ENCODE measurements around the gene HTR6.

DNA sequence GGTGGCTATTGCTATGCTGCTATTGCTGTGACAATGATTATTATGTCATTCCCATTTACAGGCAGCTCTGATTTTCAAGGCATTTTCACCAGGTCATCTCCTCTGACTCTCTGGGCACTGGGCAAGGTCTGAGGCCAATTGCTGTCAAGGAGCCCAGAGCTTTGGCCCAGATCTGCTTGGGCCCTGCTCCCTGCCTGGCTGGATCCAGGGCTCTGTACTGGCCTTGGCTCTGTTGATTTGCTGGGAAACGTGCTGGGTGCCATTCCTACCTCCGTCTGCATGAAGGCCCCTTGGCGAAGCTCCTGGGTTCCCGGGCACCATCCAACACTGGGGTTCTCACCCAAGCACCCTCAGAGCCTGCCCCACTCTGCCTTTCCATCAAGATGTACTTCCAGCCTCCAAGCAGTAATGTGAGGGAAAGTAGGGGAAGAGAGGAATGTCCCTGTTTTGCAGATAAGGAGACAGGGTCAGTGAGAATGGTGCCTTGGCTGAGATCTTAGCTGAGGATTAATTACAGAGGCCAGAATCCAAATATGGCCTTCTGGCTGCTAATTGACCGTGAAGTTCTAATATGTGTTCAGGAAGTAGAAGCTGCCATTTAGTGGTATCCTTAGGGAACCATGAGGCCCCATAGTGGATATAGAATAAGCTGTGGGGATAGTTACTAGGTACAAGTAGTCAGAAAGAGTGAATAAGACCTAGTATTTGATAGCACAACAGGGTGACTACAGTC, 63.9 kb downstream of the HTR6 start:
- TF ChIP-seq POLR2A (IDR thresholded peaks at IDR 0.05) (no peak), EP300 (IDR thresholded peaks at IDR 0.05) (no peak)
- TF ChIP-seq, protein P1, sequence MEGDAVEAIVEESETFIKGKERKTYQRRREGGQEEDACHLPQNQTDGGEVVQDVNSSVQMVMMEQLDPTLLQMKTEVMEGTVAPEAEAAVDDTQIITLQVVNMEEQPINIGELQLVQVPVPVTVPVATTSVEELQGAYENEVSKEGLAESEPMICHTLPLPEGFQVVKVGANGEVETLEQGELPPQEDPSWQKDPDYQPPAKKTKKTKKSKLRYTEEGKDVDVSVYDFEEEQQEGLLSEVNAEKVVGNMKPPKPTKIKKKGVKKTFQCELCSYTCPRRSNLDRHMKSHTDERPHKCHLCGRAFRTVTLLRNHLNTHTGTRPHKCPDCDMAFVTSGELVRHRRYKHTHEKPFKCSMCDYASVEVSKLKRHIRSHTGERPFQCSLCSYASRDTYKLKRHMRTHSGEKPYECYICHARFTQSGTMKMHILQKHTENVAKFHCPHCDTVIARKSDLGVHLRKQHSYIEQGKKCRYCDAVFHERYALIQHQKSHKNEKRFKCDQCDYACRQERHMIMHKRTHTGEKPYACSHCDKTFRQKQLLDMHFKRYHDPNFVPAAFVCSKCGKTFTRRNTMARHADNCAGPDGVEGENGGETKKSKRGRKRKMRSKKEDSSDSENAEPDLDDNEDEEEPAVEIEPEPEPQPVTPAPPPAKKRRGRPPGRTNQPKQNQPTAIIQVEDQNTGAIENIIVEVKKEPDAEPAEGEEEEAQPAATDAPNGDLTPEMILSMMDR (IDR thresholded peaks at IDR 0.05): no peak

Data from tibial nerve (tissue), 4 donors.